HCT116 (cell line): Measurements from ENCODE around the gene SLC25A51. TPM values are rescaled to one million over a fixed set of nuclear protein-coding genes. Genes with fewer than 3 reads are reported as not detected.

Source experiments
- ATAC-seq: fragments of 200-7000 bp; cut with Tn5 transposase; 2 replicates; pipeline ENCODE4 v1.9.1; 2020; ENCODE audit warnings: mild to moderate bottlenecking, moderate library complexity
- BruUV-seq: library from RNA; stranded (reverse); fragments of 400-500 nt; replicated peaks from 2 replicates; lab custom pipeline; 2021; lab: Mats Ljungman, UMichigan
- CTCF ChIA-PET: fragments of 300-600 bp; sonication (Branson Sonifier 250); formaldehyde crosslinking; loops from one replicate; lab custom pipeline; 2021; ENCODE audit warnings: antibody characterized with exemption; lab: Charles Lee
- POLR2A ChIA-PET: fragments of 300-600, 350-600 bp; sonication (Branson Sonifier 250); formaldehyde crosslinking; loops from one replicate; lab custom pipeline; 2021; ENCODE audit warnings: antibody characterized with exemption; lab: Charles Lee
- RAD21 ChIA-PET, 2 experiments: fragments of 300-600 bp; sonication (Branson Sonifier 250); formaldehyde crosslinking; loops; one replicate each; lab custom pipeline; 2023; ENCODE audit warnings: low total read pairs in 2 of 2; ENCODE audit not compliant: uncharacterized antibody in 2 of 2, unreplicated experiment in 2 of 2, low non-redundant PET in 1 of 2; lab: Charles Lee
- DNase-seq: peaks from one replicate; pipeline ENCODE4 v3.0.0-alpha.2; 2010; ENCODE audit warnings: low read depth, low spot score
- H2AFZ ChIP-seq: fragments of 200-600 bp; shearing (Covaris generic), sonication (generic); 2 replicates; pipeline ENCODE4 v1.6.1; 2017; ENCODE audit warnings: low read depth, mixed run types, mixed read lengths, antibody characterized with exemption, low read length; ENCODE audit not compliant: poor library complexity, severe bottlenecking
- H3K27ac ChIP-seq: 2 replicates; pipeline ENCODE4 v1.5.1; 2012; ENCODE audit warnings: low read depth, low read length
- H3K27me3 ChIP-seq: fragments of 200-600 bp; sonication (generic); 2 replicates; pipeline ENCODE4 v1.6.1; 2016; ENCODE audit warnings: mixed run types, low read length, mixed read lengths; ENCODE audit not compliant: insufficient read depth
- H3K36me3 ChIP-seq, 2 experiments: fragments of 200-500 bp in 1 of 2; fragments of 200-600 bp in 1 of 2; sonication (Bioruptor generic) in 1 of 2; sonication (generic) in 1 of 2; 2 replicates each; pipeline versions ENCODE4 v1.5.1 to v1.6.1; 2014 to 2016; ENCODE audit warnings: low read length in 2 of 2, inconsistent platforms in 1 of 2, mixed read lengths in 1 of 2, mixed run types in 1 of 2; ENCODE audit not compliant: insufficient read depth in 2 of 2, control insufficient read depth in 1 of 2
- H3K4me1 ChIP-seq, 2 experiments: fragments of 200-600 bp in 1 of 2; sonication (generic) in 1 of 2; 2 replicates each; pipeline versions ENCODE4 v1.5.1 to v1.6.1; 2012 to 2017; ENCODE audit warnings: low read length in 2 of 2, inconsistent platforms in 1 of 2, mild to moderate bottlenecking in 1 of 2, mixed read lengths in 1 of 2, mixed run types in 1 of 2, moderate library complexity in 1 of 2; ENCODE audit not compliant: insufficient read depth in 2 of 2, control insufficient read depth in 1 of 2
- H3K4me2 ChIP-seq: fragments of 200-600 bp; sonication (generic); 2 replicates; pipeline ENCODE4 v1.6.1; 2017; ENCODE audit warnings: mixed run types, low read length, mixed read lengths
- H3K4me3 ChIP-seq, 2 experiments: fragments of 200-600 bp in 1 of 2; sonication (generic) in 1 of 2; replicated peaks in 1 of 2; 2 replicates each; pipeline ENCODE4 v1.5.1; 2011 to 2016; ENCODE audit warnings: low read length in 2 of 2, control low read depth in 1 of 2, low read depth in 1 of 2, mild to moderate bottlenecking in 1 of 2, mixed read lengths in 1 of 2, mixed run types in 1 of 2
- H3K79me2 ChIP-seq: fragments of 200-600 bp; sonication (generic); 2 replicates; pipeline ENCODE4 v1.6.1; 2017; ENCODE audit warnings: mild to moderate bottlenecking, mixed run types, low read length, moderate library complexity, mixed read lengths; ENCODE audit not compliant: insufficient read depth
- H3K9ac ChIP-seq: fragments of 200-600 bp; sonication (generic); 2 replicates; pipeline ENCODE4 v1.6.1; 2016; ENCODE audit warnings: low read length, mixed read lengths
- H3K9me2 ChIP-seq: fragments of 200-600 bp; sonication (generic), shearing (Covaris generic); 2 replicates; pipeline ENCODE4 v1.6.1; 2017; ENCODE audit warnings: mixed run types, mild to moderate bottlenecking, moderate library complexity; ENCODE audit not compliant: insufficient read depth
- H3K9me3 ChIP-seq, 2 experiments: fragments of 200-500 bp in 1 of 2; fragments of 200-600 bp in 1 of 2; sonication (Bioruptor generic) in 1 of 2; sonication (generic) in 1 of 2; 2 replicates each; pipeline ENCODE4 v1.6.1; 2014 to 2017; ENCODE audit warnings: low read length in 2 of 2, mixed read lengths in 2 of 2, inconsistent platforms in 1 of 2, low read depth in 1 of 2, mild to moderate bottlenecking in 1 of 2, mixed run types in 1 of 2, moderate library complexity in 1 of 2; ENCODE audit not compliant: control insufficient read depth in 1 of 2, insufficient read depth in 1 of 2
- H4K20me1 ChIP-seq: fragments of 200-600 bp; sonication (generic), shearing (Covaris generic); 2 replicates; pipeline ENCODE4 v1.6.1; 2017; ENCODE audit warnings: mixed run types, mild to moderate bottlenecking, moderate library complexity; ENCODE audit not compliant: insufficient read depth
- CEBPB ChIP-seq: IDR thresholded peaks from 2 replicates; pipeline ENCODE4 v1.6.1; 2012; ENCODE audit warnings: low read depth
- EGR1 ChIP-seq: IDR thresholded peaks from 2 replicates; pipeline ENCODE4 v1.6.1; 2012; ENCODE audit warnings: low read depth
- EZH2 ChIP-seq: fragments of 200-600 bp; sonication (generic); IDR thresholded peaks from 2 replicates; pipeline ENCODE4 v1.6.1; 2017; ENCODE audit warnings: antibody characterized with exemption, mixed run types
- EZH2phosphoT487 ChIP-seq: fragments of 200-600 bp; IDR thresholded peaks from 2 replicates; pipeline ENCODE4 v1.6.1; 2018; ENCODE audit warnings: antibody characterized with exemption, borderline replicate concordance
- POLR2A ChIP-seq: IDR thresholded peaks from 2 replicates; pipeline ENCODE4 v1.7.0; 2011; ENCODE audit warnings: borderline replicate concordance; ENCODE audit not compliant: insufficient read depth, insufficient read length; ENCODE audit errors: extremely low read depth
- POLR2AphosphoS5 ChIP-seq: IDR thresholded peaks from 2 replicates; pipeline ENCODE4 v1.6.1; 2011; ENCODE audit warnings: mild to moderate bottlenecking, low read depth, low read length, moderate library complexity
- RAD21 ChIP-seq: IDR thresholded peaks from 2 replicates; pipeline ENCODE4 v1.6.1; 2012; ENCODE audit warnings: low read depth, mild to moderate bottlenecking
- SIN3A ChIP-seq: IDR thresholded peaks from 2 replicates; pipeline ENCODE4 v1.6.1; 2012; ENCODE audit warnings: low read depth
- SP1 ChIP-seq: IDR thresholded peaks from 2 replicates; pipeline ENCODE4 v1.6.1; 2012; ENCODE audit warnings: low read depth
- SRF ChIP-seq: IDR thresholded peaks from 2 replicates; pipeline ENCODE4 v1.6.1; 2012; ENCODE audit warnings: low read depth
- ZFX ChIP-seq: fragments of 450-650 bp; IDR thresholded peaks from 2 replicates; pipeline ENCODE4 v1.6.1; 2017
- ZNF274 ChIP-seq: fragments of 200-500 bp; sonication (Bioruptor generic); IDR thresholded peaks from 2 replicates; pipeline ENCODE4 v1.6.1; 2014; ENCODE audit warnings: mild to moderate bottlenecking, low read depth, low read length, inconsistent platforms
- intact Hi-C: fragments of 100-400 bp; cut with micrococcal nuclease; formaldehyde crosslinking; loops from 2 replicates; pipeline ENCODE4 v1.10.0; 2022
- total RNA-seq: library from RNA; stranded (reverse); gene quantifications from one replicate; pipeline ENCODE4 v1.2.1, GENCODE V29; 2021; ENCODE audit not compliant: unreplicated experiment
- TF ChIP-seq, protein P1 (sequence below): IDR thresholded peaks from 2 replicates; pipeline ENCODE4 v1.6.1; 2011; ENCODE audit warnings: mild to moderate bottlenecking, low read length, moderate library complexity; ENCODE audit not compliant: insufficient replicate concordance; ENCODE audit errors: extremely low read depth
- TF ChIP-seq, protein P2 (sequence below): IDR thresholded peaks from 2 replicates; pipeline ENCODE4 v1.6.1; 2012; ENCODE audit warnings: low read depth
- TF ChIP-seq, protein P3 (sequence below): IDR thresholded peaks from 2 replicates; pipeline ENCODE4 v1.6.1; 2012
- TF ChIP-seq, protein P4 (sequence below): IDR thresholded peaks from 2 replicates; pipeline ENCODE4 v1.6.1; 2012

SLC25A51 gene
- total RNA-seq, 1 experiment from 2014 or later = 27.3 TPM

DNA sequence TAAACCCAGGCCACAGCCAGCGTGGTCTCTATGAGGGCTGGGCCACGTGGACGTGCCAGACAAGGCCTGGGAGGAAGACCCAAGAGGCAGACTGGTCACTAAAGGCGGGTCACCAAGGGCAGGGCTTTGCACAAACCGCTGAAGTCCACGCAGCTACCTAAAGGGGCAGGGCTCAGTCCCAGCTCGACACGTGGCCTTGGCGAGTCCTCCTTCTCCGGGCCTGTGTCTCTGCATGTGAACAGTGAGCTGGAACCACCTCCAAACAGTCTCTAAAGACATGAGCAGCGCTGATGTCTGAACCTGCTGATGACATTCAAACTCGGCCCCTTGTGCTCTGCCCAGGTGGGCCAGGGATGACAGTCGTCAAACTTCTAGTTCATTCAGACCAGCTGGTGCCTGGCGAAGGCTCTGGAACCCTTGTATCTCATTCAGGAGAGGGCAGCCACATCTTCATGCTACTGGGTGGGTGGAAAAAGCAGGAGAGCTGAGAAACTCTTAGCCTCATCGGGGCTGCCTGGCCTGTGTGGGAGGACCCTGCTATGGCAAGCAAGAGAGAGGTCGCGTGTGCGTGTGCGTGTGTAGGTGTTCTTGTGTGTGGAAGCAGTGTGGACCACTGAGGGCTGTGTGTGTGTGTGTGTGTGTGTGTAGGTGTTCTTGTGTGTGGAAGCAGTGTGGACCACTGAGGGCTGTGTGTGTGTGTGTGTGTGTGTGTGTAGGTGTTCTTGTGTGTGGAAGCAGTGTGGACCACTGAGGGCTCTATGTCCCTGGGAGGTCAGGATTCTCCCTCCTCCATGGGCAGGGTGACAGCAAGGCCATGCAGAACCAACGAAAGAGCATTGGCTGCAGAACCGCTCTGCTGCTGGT is 14.1 kb upstream of the SLC25A51 start:
- no peaks in the 10 kb centered on the region for H3K9me3 ChIP-seq

More for the DNA sequence above, 14.1 kb upstream of the SLC25A51 start:
- ChIA-PET CTCF (no interaction called here), RAD21 (interaction anchor here in 1 of 2 experiments (0.6 kb wide), 1 partner anchor 436 kb away, joined by 3 read pairs; no protein-coding TSS in a partner anchor)
- no peak for ATAC-seq
- Histone ChIP-seq H3K4me3 (no peak overlapping the region), H3K4me1 (peaks cover 0 to 5% of the 10 kb centered on the region in 2 experiments; a peak in 1 of 4 replicates), H3K9me2 (no peaks in the 10 kb centered on the region), H3K4me2 (no peak overlapping the region), H3K36me3 (peaks cover 7 to 23% of the 10 kb centered on the region in 2 experiments; a peak in 3 of 4 replicates), H4K20me1 (no peaks in the 10 kb centered on the region), H3K79me2 (no peaks in the 10 kb centered on the region)
- BruUV-seq = no TSS peak
- intact Hi-C loops = loop anchor here (5.0 kb wide), 1 partner anchor 49 kb away; no protein-coding TSS in a partner anchor
- DNase-seq = no peak
- TF ChIP-seq EZH2 (no peak), EZH2phosphoT487 (no peak), ZNF274 (no peak), SRF (no peak), RAD21 (no peak), SP1 (no peak), EGR1 (no peak), POLR2AphosphoS5 (no peak), CEBPB (no peak), POLR2A (no peak), SIN3A (no peak), ZFX (no peak)
- TF ChIP-seq, protein P1, sequence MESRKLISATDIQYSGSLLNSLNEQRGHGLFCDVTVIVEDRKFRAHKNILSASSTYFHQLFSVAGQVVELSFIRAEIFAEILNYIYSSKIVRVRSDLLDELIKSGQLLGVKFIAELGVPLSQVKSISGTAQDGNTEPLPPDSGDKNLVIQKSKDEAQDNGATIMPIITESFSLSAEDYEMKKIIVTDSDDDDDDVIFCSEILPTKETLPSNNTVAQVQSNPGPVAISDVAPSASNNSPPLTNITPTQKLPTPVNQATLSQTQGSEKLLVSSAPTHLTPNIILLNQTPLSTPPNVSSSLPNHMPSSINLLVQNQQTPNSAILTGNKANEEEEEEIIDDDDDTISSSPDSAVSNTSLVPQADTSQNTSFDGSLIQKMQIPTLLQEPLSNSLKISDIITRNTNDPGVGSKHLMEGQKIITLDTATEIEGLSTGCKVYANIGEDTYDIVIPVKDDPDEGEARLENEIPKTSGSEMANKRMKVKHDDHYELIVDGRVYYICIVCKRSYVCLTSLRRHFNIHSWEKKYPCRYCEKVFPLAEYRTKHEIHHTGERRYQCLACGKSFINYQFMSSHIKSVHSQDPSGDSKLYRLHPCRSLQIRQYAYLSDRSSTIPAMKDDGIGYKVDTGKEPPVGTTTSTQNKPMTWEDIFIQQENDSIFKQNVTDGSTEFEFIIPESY = no peak
- TF ChIP-seq, protein P2, sequence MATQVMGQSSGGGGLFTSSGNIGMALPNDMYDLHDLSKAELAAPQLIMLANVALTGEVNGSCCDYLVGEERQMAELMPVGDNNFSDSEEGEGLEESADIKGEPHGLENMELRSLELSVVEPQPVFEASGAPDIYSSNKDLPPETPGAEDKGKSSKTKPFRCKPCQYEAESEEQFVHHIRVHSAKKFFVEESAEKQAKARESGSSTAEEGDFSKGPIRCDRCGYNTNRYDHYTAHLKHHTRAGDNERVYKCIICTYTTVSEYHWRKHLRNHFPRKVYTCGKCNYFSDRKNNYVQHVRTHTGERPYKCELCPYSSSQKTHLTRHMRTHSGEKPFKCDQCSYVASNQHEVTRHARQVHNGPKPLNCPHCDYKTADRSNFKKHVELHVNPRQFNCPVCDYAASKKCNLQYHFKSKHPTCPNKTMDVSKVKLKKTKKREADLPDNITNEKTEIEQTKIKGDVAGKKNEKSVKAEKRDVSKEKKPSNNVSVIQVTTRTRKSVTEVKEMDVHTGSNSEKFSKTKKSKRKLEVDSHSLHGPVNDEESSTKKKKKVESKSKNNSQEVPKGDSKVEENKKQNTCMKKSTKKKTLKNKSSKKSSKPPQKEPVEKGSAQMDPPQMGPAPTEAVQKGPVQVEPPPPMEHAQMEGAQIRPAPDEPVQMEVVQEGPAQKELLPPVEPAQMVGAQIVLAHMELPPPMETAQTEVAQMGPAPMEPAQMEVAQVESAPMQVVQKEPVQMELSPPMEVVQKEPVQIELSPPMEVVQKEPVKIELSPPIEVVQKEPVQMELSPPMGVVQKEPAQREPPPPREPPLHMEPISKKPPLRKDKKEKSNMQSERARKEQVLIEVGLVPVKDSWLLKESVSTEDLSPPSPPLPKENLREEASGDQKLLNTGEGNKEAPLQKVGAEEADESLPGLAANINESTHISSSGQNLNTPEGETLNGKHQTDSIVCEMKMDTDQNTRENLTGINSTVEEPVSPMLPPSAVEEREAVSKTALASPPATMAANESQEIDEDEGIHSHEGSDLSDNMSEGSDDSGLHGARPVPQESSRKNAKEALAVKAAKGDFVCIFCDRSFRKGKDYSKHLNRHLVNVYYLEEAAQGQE = no peak
- TF ChIP-seq, protein P3, sequence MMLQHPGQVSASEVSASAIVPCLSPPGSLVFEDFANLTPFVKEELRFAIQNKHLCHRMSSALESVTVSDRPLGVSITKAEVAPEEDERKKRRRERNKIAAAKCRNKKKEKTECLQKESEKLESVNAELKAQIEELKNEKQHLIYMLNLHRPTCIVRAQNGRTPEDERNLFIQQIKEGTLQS = no peak
- TF ChIP-seq, protein P4, sequence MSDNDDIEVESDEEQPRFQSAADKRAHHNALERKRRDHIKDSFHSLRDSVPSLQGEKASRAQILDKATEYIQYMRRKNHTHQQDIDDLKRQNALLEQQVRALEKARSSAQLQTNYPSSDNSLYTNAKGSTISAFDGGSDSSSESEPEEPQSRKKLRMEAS = no peak
- TF ChIP-seq, all 23 proteins: peak for 0
- H3K27ac ChIP-seq = no peak overlapping the region
- no peak overlapping the region for H3K9ac ChIP-seq
- no peaks in the 10 kb centered on the region for H3K27me3 ChIP-seq
- H2AFZ ChIP-seq = no peak overlapping the region
- POLR2A ChIA-PET = no interaction called here
